HG03575 (cell line): ENCODE measurements around the gene CCDC88C.

Source experiments
- ATAC-seq: cut with Tn5 transposase; IDR thresholded peaks from one replicate; pipeline ENCODE4 v1.9.1; 2021; ENCODE audit not compliant: unreplicated experiment, insufficient number of reproducible peaks, low FRiP score; ENCODE audit errors: extremely low read depth

The CCDC88C gene

DNA sequence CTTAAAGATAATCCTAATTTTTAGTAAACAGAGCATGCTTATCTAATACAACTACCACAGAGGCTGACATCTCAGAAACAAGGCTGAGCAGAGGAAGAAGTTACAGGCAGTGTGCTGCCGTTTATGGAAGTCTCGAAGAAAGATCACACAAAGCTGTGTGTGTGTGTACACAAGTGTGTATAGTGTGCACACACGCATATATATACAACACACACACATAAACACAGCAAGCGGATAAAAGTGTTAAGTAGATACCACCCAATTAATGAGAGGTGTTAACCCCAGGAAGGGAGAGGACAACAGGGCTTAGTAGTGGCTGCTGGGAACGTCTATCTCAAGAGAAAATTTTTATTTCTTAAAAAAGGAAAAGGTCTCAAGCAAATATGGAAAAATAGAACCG is 15.3 kb downstream of the CCDC88C start:
- ATAC-seq, result no peak

- no peak for ATAC-seq
Observed at GRCh38 chr14:91401751-91402150, 15.9 kb downstream of the CCDC88C start.

DNA sequence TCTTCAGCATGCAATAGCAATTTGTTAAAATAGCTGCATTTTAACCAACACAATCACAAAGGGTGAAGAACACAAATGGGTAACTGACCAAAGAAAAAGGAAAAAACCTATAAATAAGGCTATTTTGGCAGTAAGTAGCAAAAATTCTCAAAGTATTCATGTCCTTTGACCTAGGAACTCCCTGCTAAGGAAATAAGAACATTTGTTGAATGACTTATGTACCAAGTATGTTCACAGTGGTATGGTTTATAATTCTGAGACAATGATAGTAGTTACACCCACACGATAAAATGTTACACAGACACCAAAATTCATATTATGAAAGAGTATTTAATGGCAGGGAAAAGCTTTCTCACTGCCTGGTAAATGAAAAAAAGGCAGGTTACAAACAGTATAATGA is 16.9 kb downstream of the CCDC88C start:
- ATAC-seq, result no peak

- no peak for ATAC-seq
Observed at GRCh38 chr14:91399868-91400640, 17.6 kb downstream of the CCDC88C start.

GRCh38 chr14:91398707-91399106 is 18.9 kb downstream of the CCDC88C start:
- no peak for ATAC-seq

GRCh38 chr14:91397965-91398591 is 19.5 kb downstream of the CCDC88C start:
- ATAC-seq, result no peak

- no peak for ATAC-seq
Observed at GRCh38 chr14:91396959-91397815, 20.4 kb downstream of the CCDC88C start.

DNA sequence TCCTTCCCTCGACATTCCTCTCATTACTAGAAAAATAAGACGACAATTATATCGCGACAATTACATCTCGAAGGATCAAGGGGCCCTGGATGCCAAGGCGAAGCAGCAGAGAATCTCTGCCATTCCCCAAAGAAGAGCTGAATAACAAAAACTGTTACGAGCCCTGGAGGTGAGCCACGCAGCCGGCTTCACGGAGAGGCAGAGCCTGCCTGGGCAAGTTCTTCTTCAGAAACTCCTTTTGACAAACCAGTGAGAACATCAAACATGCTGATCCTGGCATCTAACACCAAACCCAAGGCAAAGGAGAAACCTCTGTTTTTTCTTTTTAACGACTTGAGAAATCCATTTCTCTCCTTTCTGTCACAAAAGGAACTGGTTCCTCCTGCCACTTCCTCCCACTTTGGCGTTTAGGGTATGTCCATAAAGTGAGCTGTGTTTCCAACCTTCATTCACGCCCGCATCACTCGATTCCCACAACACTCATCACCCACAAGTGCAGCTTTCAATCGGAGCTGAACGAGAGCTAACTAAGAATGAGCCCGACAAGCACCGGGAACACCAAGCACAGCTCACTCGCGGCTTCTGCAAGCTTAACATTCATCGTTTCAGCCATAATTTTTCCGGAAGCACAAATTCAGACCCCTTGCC is 21.5 kb downstream of the CCDC88C start:
- ATAC-seq, result no peak

- no peak for ATAC-seq
Observed at GRCh38 chr14:91395466-91395865, 22.2 kb downstream of the CCDC88C start.

DNA sequence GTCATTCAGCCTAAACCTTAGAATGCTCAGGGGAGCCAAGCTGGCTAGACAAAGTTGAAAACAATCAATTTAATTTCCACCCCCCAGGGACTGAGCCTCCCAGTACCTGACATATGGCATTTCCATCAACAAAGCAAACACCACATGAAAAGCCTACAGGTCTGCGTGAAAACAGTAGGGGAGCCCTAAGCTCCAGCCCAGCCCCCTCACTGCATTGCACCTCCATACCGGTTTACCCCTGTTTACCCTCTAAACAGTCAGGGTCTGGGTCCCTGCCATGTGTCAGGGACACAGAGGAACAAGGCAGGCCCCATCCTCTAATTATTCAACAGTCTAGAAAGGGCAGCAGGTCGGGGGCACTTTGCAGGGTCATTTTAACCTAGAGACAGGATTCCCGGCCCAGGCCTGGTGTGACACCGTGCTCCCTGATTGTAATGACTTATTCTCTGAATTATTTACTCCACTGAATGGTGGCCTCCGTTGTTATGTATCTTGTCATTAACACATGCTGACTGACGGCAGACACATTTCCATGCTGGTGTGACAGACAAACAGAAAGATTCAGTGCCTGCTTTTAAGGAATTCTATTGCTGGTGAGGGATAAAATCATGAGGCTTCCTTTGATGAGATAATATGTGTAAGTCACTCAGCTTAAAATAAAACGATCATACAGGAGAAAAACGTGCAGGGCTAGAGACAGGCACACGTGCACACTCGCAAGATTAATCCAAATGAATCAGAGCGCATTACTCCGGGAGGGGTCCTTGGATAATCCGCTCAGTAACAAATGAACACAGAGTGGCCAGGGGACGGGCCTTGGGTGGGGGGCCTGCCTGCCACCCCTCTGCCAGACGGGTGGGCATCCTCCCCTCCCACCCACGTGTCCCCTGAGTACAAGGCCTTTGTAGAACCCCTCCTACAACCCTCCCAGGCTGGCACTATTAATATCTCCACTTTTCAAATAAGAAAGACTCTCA is 23.2 kb downstream of the CCDC88C start:
- ATAC-seq, result no peak

DNA sequence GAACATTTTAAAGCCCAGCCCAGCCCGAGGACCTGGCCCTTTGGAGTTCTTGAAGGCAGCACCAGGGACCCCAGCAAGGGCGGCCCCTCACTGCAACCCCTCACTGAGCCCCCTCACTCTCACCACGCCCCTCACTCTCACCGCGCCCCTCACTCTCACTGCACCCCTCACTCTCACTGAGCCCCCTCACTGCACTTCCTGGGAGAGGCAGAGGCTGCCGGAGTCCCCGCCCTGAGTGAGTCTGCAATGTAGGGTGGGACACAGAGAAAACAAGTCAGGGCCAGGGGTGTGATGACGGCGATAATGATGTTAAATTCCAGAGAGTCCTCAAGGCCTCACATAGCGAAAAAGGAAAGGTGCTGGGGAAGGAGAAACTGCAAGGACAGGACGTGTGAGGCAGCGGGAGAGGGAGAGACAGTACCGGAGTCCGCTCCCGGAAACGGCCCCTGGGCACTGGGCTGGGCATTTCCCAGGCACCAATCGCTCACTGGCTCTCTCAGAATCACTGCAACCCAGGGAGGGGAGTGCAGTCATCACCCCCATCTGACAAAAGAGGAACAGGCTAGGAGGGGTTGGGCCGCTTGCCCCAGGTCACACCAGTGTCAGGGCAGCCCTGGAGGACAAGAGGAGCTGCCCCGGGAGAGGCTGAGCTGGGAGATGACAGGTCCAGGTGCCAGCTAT is 24.9 kb downstream of the CCDC88C start:
- ATAC-seq, result no peak

- ATAC-seq, result no peak
Observed at GRCh38 chr14:91390165-91390778, 27.3 kb downstream of the CCDC88C start.

DNA sequence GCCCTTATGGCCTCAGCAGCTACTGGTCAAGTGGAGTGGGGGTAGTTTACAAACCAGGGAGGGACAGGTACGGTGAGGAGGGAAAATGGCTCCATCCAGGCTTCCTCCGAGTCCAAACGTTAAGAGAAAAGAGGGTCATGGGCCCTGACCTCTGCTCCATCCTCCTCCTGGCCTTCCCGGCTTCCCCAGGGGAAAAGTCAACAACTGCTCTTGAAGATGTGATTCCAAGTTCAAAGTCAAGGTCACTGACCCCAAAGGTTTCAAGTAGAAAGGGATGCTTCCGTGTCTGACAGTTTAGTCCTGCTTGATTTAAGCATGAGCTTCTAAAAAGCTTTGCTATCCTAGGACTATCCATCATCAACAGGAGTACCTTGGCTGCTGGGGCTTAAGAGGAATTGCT is 28.5 kb downstream of the CCDC88C start:
- no peak for ATAC-seq

DNA sequence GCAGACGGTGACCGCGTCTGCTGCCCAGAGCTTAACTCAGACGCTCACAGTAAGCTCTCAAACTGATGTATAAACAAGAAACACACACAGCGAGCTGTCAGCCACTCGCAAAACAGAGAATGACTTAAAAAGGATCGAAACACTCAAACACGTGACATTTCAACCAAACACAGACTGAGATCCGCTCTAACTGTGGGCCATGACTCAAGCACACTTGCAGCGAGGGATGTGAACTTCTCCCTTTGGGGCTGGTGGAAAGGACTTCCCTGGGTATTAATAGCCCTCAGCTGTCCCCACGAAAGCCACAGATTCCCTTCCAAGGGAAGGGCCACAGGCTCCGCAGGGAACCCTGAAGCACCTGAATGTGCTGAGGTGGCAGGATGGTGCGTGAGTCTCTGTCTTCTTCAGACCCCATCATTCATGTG is 29.1 kb downstream of the CCDC88C start:
- ATAC-seq, result no peak

DNA sequence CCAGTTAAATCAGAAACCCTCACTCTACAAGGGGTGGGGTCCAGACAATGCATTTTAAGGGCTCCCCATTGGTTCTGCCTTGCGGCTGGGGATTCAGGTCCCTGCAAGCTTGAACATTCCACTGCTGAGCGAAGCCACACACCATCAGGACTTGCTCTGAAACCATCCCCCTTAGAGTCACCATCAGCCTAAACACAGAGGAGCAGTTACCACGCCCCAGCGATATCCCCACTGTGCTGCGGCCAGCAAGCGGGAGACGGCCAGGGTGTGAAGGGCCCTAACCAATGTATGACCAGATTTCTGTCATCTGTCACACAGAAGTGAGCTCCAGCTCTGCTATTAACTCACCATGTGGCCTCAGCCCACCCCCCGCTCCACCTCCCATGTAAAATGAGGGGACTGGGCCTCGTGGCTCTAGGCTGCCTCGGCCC is 29.7 kb downstream of the CCDC88C start:
- ATAC-seq, result no peak

GRCh38 chr14:91387169-91387835 is 30.3 kb downstream of the CCDC88C start:
- no peak for ATAC-seq

DNA sequence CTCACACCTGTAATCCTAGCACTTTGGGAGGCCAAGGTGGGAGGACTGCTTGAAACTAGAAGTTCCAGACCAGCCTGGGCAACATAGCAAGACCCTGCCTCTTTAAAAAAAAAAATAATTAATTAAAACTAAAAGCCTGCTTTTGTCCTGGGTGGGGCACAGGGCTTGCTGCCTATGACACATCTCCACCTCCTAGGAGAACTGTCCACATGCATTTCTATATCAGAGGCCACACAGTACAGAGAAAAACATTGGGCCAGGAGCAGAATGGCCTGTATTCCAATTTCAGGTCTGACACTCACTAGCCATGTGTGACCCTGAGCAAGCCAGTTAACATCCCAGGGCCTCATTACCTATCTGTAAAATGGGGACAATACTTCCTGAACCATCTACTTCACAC is 31.9 kb downstream of the CCDC88C start:
- no peak for ATAC-seq
